ENCODE results near the gene TMEM150A.
"Not testable (repeated sequence)": the region's sequence is repeated elsewhere in the genome, so short reads cannot be mapped to it uniquely, and the experiment has no call there.

TMEM150A gene

GRCh38 chr2:85605406-85606115 lies 3.1 kb upstream of the TMEM150A start:
- H2AFZ ChIP-seq (ENCODE audit: low read depth): no peak overlapping the region
- H3K4me1 ChIP-seq (ENCODE audit: low read depth, poor library complexity, severe bottlenecking): peaks cover 17% of the 10 kb centered on the region
- H3K36me3 ChIP-seq (ENCODE audit: insufficient read depth): no peaks in the 10 kb centered on the region
- H3K4me3 ChIP-seq (IDR thresholded peaks at IDR 0.05; ENCODE audit: insufficient read depth, low read depth, low read length): no peak overlapping the region
- no peak for TF ChIP-seq CTCF (conservative IDR thresholded peaks at IDR 0.05; ENCODE audit: low read depth, low read length)
- no peak overlapping the region for H3K27ac ChIP-seq
- H3K9ac ChIP-seq: no peak overlapping the region
- no peak overlapping the region for H3K4me2 ChIP-seq
- H3K79me2 ChIP-seq (ENCODE audit: insufficient read depth, low read depth): no peaks in the 10 kb centered on the region
- H3K27me3 ChIP-seq (ENCODE audit: insufficient read depth, low read depth): no peaks in the 10 kb centered on the region
- no peaks in the 10 kb centered on the region for H4K20me1 ChIP-seq (ENCODE audit: insufficient read depth)

- no peak overlapping the region for H3K9ac ChIP-seq
- H3K4me1 ChIP-seq (ENCODE audit: low read depth, poor library complexity, severe bottlenecking): peaks cover 17% of the 10 kb centered on the region
- H2AFZ ChIP-seq (ENCODE audit: low read depth): no peak overlapping the region
- TF ChIP-seq CTCF (conservative IDR thresholded peaks at IDR 0.05; ENCODE audit: low read depth, low read length): no peak
- H3K4me3 ChIP-seq (IDR thresholded peaks at IDR 0.05; ENCODE audit: insufficient read depth, low read depth, low read length): no peak overlapping the region
- H4K20me1 ChIP-seq (ENCODE audit: insufficient read depth): no peaks in the 10 kb centered on the region
- H3K27ac ChIP-seq: no peak overlapping the region
- no peaks in the 10 kb centered on the region for H3K79me2 ChIP-seq (ENCODE audit: insufficient read depth, low read depth)
- no peaks in the 10 kb centered on the region for H3K27me3 ChIP-seq (ENCODE audit: insufficient read depth, low read depth)
- no peak overlapping the region for H3K4me2 ChIP-seq
- no peaks in the 10 kb centered on the region for H3K36me3 ChIP-seq (ENCODE audit: insufficient read depth)
These were observed 2.3 kb upstream of the TMEM150A start for GRCh38 chr2:85604568-85605339.

GRCh38 chr2:85604133-85604444 lies 1.6 kb upstream of the TMEM150A start:
- H3K79me2 ChIP-seq (ENCODE audit: insufficient read depth, low read depth); H2AFZ ChIP-seq (ENCODE audit: low read depth); H3K4me3 ChIP-seq (IDR thresholded peaks at IDR 0.05; ENCODE audit: insufficient read depth, low read depth, low read length); H3K27me3 ChIP-seq (ENCODE audit: insufficient read depth, low read depth); H3K27ac ChIP-seq; H3K9ac ChIP-seq; H3K36me3 ChIP-seq (ENCODE audit: insufficient read depth); H3K4me2 ChIP-seq; H4K20me1 ChIP-seq (ENCODE audit: insufficient read depth): not testable (repeated sequence)
- H3K4me1 ChIP-seq (ENCODE audit: low read depth, poor library complexity, severe bottlenecking): peaks cover 17% of the 10 kb centered on the region

GRCh38 chr2:85601771-85602475 lies 575 bp downstream of the TMEM150A start:
- H3K27ac ChIP-seq: no peak overlapping the region
- no peaks in the 10 kb centered on the region for H3K27me3 ChIP-seq (ENCODE audit: insufficient read depth, low read depth)
- peak overlapping the region; percentile 67 for H3K4me2 ChIP-seq
- H2AFZ ChIP-seq (ENCODE audit: low read depth): peak overlapping the region; percentile 80
- H3K4me3 ChIP-seq (IDR thresholded peaks at IDR 0.05; ENCODE audit: insufficient read depth, low read depth, low read length): peak overlapping the region; percentile 60
- no peak for TF ChIP-seq CTCF (conservative IDR thresholded peaks at IDR 0.05; ENCODE audit: low read depth, low read length)
- H4K20me1 ChIP-seq (ENCODE audit: insufficient read depth): no peaks in the 10 kb centered on the region
- peak overlapping the region; percentile 41; the same call in 1 of the 2 replicates for H3K9ac ChIP-seq
- H3K4me1 ChIP-seq (ENCODE audit: low read depth, poor library complexity, severe bottlenecking): peaks cover 23% of the 10 kb centered on the region
- H3K79me2 ChIP-seq (ENCODE audit: insufficient read depth, low read depth): peaks cover 2% of the 10 kb centered on the region; the same call in 1 of the 2 replicates
- no peaks in the 10 kb centered on the region for H3K36me3 ChIP-seq (ENCODE audit: insufficient read depth)
